ENCODE data around the gene MRPS10.

The MRPS10 gene

GRCh38 chr6:42217519-42218367, at the start of gene MRPS10:
TSS of gene MRPS10 (minus strand) at chr6:42217861. CDS start at chr6:42217849, 12 bp downstream.
- DNase-seq = peak; percentile 95

- no peak for DNase-seq
Observed at GRCh38 chr6:42266538-42266937, 48.9 kb upstream of the MRPS10 start.

GRCh38 chr6:42264852-42265390, 47.3 kb upstream of the MRPS10 start:
- DNase-seq = no peak

GRCh38 chr6:42264162-42264851, 46.6 kb upstream of the MRPS10 start:
- DNase-seq = no peak

- no peak for DNase-seq
Observed at GRCh38 chr6:42263165-42263728, 45.6 kb upstream of the MRPS10 start.

- no peak for DNase-seq
Observed at GRCh38 chr6:42260972-42261371, 43.3 kb upstream of the MRPS10 start.

GRCh38 chr6:42260396-42260888, 42.8 kb upstream of the MRPS10 start:
- DNase-seq = no peak

- DNase-seq = no peak
Observed at GRCh38 chr6:42259841-42260395, 42.3 kb upstream of the MRPS10 start.

GRCh38 chr6:42259286-42259685, 41.6 kb upstream of the MRPS10 start:
- DNase-seq = no peak

GRCh38 chr6:42257614-42258013, 40.0 kb upstream of the MRPS10 start:
- DNase-seq = no peak

- no peak for DNase-seq
Observed at GRCh38 chr6:42257063-42257462, 39.4 kb upstream of the MRPS10 start.

GRCh38 chr6:42255050-42255449, 37.4 kb upstream of the MRPS10 start:
- DNase-seq = no peak

GRCh38 chr6:42254505-42254904, 36.8 kb upstream of the MRPS10 start:
- no peak for DNase-seq

- peak; percentile 1 for DNase-seq
Observed at GRCh38 chr6:42251911-42252637, 34.4 kb upstream of the MRPS10 start.

- DNase-seq = no peak
Observed at GRCh38 chr6:42251500-42251899, 33.8 kb upstream of the MRPS10 start.

- DNase-seq = no peak
Observed at GRCh38 chr6:42250274-42250931, 32.7 kb upstream of the MRPS10 start.

- peak; percentile 7 for DNase-seq
Observed at GRCh38 chr6:42249279-42249678, 31.6 kb upstream of the MRPS10 start.

- DNase-seq = no peak
Observed at GRCh38 chr6:42243046-42243445, 25.4 kb upstream of the MRPS10 start.

- DNase-seq = no peak
Observed at GRCh38 chr6:42241915-42242314, 24.3 kb upstream of the MRPS10 start.

GRCh38 chr6:42239736-42240375, 22.2 kb upstream of the MRPS10 start:
- DNase-seq = no peak

GRCh38 chr6:42239333-42239732, 21.7 kb upstream of the MRPS10 start:
- no peak for DNase-seq

Data from inflammatory macrophage treated with lipopolysaccharide for 4 hours (primary cell).